Lung (tissue), 12 donors: ENCODE measurements around the gene ZNF267. TPM values are rescaled to one million over a fixed set of nuclear protein-coding genes. Genes with fewer than 3 reads are reported as not detected.

ENCODE experiments used
- ATAC-seq: fragments of 200-7000 bp; cut with Tn5 transposase; one replicate; pipeline ENCODE4 v1.9.1; 2020; ENCODE audit warnings: moderate number of reproducible peaks; ENCODE audit not compliant: insufficient read depth, low FRiP score
- DNase-seq, 3 donors: peaks; one replicate each; pipeline ENCODE4 v3.0.0-alpha.2; 2013 to 2017
- H3K27ac ChIP-seq, 2 donors: one replicate each; pipeline ENCODE4 v1.5.1; 2013; ENCODE audit warnings: mild to moderate bottlenecking in 2 of 2, moderate library complexity in 2 of 2, control low read depth in 1 of 2, inconsistent platforms in 1 of 2, low read depth in 1 of 2, low read length in 1 of 2
- H3K27me3 ChIP-seq, 3 donors: one replicate each; pipeline ENCODE4 v1.5.1; 2013; ENCODE audit warnings: low read length in 2 of 3; ENCODE audit not compliant: control insufficient read depth in 3 of 3, insufficient read depth in 3 of 3
- H3K36me3 ChIP-seq, 4 donors: one replicate each; pipeline ENCODE4 v1.5.1; 2013; ENCODE audit warnings: low read length in 4 of 4, mild to moderate bottlenecking in 1 of 4, moderate library complexity in 1 of 4; ENCODE audit not compliant: control insufficient read depth in 4 of 4, insufficient read depth in 4 of 4
- H3K4me1 ChIP-seq, 5 donors: one replicate each; pipeline ENCODE4 v1.5.1; 2013; ENCODE audit warnings: low read length in 5 of 5, mild to moderate bottlenecking in 2 of 5, moderate library complexity in 1 of 5; ENCODE audit not compliant: control insufficient read depth in 5 of 5, insufficient read depth in 5 of 5
- H3K4me3 ChIP-seq: one replicate; pipeline ENCODE4 v1.5.1; 2013; ENCODE audit warnings: mild to moderate bottlenecking, control low read depth, moderate library complexity
- H3K9ac ChIP-seq, 2 donors: one replicate each; pipeline ENCODE4 v1.5.1; 2013; ENCODE audit warnings: low read length in 2 of 2, control low read depth in 1 of 2; ENCODE audit not compliant: insufficient read depth in 1 of 2
- H3K9me3 ChIP-seq, 4 donors: one replicate each; pipeline ENCODE4 v1.5.1; 2013; ENCODE audit warnings: low read length in 3 of 4, mild to moderate bottlenecking in 1 of 4, moderate library complexity in 1 of 4; ENCODE audit not compliant: control insufficient read depth in 4 of 4, insufficient read depth in 3 of 4
- WGBS, 2 donors: extraction: QIAGEN DNeasy Blood & Tissue Kit; methylation state at CpG; one replicate each; pipeline ENCODE4 v1.1.7; 2013; 5-methylcytosine and 5-hydroxymethylcytosine counted together
- polyA plus RNA-seq, 2 donors: library from polyadenylated mRNA; stranded (reverse); fragments of 200-250 nt; gene quantifications; one replicate each; pipeline ENCODE4 v1.2.1, GENCODE V29; 2013
- total RNA-seq, 2 donors: library from RNA; depleted of rRNA in 1 of 2; stranded (reverse); fragments of >200 nt in 1 of 2; gene quantifications; one replicate each; pipeline ENCODE4 v1.2.1, GENCODE V29; 2014 to 2021
- TF ChIP-seq, protein P1 (sequence below): IDR thresholded peaks from 2 replicates; pipeline ENCODE4 v1.5.1; 2012; ENCODE audit warnings: mild to moderate bottlenecking; ENCODE audit errors: control extremely low read depth, extremely low read depth
- donor health status: control.
- donor health status: control.
- donor health status: Bipolar disorder and iron deficiency.
- donor health status: healthy.
- donor health status: DM: yes; HTN: yes; CAD: no.

ZNF267 gene
- total and polyA plus RNA-seq, 4 donors, result 5.6 to 20.6 (median 20.5) TPM

DNA sequence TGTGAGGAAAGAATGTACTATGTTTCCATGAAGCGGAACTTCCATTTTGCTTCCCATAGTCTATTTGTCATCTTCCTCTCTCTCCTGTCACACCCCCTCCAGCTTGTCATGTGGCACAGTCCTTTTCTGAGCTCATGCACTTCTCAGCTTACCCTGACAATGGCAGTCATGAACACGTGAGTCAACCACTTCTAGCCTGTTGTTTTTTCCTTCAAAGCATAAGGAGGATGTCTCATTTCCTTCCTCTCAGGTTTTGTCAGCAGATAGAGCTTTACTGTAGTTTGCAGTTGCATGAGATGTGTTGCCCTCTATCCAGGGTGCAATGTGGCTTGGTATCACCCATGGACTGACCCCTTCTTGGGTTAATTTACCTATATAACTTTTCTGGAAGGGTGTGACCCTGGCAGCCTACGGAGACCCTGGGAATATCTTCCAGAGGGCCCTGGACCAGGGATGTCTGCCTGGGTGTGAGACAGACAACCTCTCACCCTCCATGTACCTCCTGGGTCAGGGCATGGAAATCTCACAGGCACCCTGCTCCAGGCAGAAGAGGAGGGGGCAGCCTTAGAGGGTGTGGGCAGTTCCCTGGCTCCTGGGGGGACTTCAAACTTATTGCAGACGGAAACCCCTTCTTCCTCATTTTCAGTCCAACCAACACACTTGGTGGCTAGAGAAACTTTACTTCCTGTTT is 4.0 kb upstream of the ZNF267 start:
- Histone ChIP-seq H3K9me3 (no peaks in the 10 kb centered on the region), H3K9ac (no peak overlapping the region), H3K27me3 (peaks cover 0 to 2% (median 0%) of the 10 kb centered on the region in 3 donors), H3K4me1 (peaks cover 0 to 8% (median 0%) of the 10 kb centered on the region in 5 donors), H3K36me3 (no peaks in the 10 kb centered on the region), H3K4me3 (no peak overlapping the region), H3K27ac (peak overlapping the region in 1 of 2 donors; percentile 91)
- peak; percentile 44 for ATAC-seq
- WGBS, 2 donors, result 15 to 20% methylated on average over 4 of the region's 4 CpGs
- DNase-seq, result peak in 2 of 3 donors; percentile 45 to 63
- TF ChIP-seq, protein P1, sequence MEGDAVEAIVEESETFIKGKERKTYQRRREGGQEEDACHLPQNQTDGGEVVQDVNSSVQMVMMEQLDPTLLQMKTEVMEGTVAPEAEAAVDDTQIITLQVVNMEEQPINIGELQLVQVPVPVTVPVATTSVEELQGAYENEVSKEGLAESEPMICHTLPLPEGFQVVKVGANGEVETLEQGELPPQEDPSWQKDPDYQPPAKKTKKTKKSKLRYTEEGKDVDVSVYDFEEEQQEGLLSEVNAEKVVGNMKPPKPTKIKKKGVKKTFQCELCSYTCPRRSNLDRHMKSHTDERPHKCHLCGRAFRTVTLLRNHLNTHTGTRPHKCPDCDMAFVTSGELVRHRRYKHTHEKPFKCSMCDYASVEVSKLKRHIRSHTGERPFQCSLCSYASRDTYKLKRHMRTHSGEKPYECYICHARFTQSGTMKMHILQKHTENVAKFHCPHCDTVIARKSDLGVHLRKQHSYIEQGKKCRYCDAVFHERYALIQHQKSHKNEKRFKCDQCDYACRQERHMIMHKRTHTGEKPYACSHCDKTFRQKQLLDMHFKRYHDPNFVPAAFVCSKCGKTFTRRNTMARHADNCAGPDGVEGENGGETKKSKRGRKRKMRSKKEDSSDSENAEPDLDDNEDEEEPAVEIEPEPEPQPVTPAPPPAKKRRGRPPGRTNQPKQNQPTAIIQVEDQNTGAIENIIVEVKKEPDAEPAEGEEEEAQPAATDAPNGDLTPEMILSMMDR, result no peak

DNA sequence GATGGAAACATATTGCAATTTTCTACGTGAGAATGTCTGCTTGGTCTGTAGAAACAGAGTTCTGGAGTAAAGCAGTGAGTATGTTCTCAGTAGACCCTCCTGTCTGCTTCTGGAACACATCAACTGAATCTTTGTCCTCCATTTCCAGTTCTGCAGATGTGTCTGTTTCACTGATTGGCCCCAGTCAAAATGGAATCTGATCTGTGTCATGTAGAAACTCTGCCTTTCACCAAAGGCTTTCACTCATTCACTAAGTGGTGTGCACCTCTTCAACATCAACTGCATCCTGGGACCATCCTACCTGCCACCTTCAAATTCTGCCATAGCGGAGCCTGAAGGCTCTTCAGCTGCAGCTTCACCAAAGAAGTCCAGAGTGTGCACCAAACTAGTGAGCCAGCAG is 2.8 kb upstream of the ZNF267 start:
- no peak overlapping the region for H3K27ac ChIP-seq
- 55 to 71% methylated on average over 2 of the region's 2 CpGs for WGBS, 2 donors
- H3K4me3 ChIP-seq, result no peak overlapping the region
- DNase-seq (no peak), ATAC-seq (no peak)
- no peaks in the 10 kb centered on the region for H3K9me3 ChIP-seq
- H3K36me3 ChIP-seq, result no peaks in the 10 kb centered on the region
- TF ChIP-seq, protein P1, result no peak
- H3K9ac ChIP-seq, result no peak overlapping the region
- peaks cover 0 to 12% (median 0%) of the 10 kb centered on the region in 5 donors for H3K4me1 ChIP-seq
- H3K27me3 ChIP-seq, result peaks cover 0 to 2% (median 0%) of the 10 kb centered on the region in 3 donors

DNA sequence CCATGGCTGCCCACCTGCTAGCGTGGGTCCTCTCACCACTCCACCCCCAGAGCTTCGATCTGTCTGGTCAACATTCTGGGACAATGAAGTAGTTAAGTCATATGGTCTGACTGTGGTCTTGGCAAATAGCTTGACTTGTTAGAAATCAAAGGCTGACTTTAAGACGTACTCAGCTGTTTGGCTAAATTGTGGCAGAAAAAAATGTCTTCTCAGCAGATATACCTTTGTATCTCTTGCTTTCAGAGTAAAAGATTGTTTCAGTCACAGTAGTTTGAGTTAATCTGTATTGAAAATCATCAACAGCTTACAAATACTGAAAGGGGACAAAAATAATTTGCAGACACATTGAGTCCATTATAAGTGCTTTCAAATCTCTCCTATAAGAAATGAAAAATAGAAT is 2.1 kb upstream of the ZNF267 start:
- H3K9ac ChIP-seq, result no peak overlapping the region
- H3K36me3 ChIP-seq, result no peaks in the 10 kb centered on the region
- ATAC-seq (no peak), DNase-seq (no peak)
- no peak overlapping the region for H3K27ac ChIP-seq
- peaks cover 0 to 12% (median 0%) of the 10 kb centered on the region in 5 donors for H3K4me1 ChIP-seq
- 85 to 97% methylated on average over 3 of the region's 3 CpGs for WGBS, 2 donors
- TF ChIP-seq, protein P1, result no peak
- no peak overlapping the region for H3K4me3 ChIP-seq
- H3K9me3 ChIP-seq, result no peaks in the 10 kb centered on the region
- peaks cover 0 to 2% (median 0%) of the 10 kb centered on the region in 3 donors for H3K27me3 ChIP-seq
